Measurements from ENCODE around the gene DNLZ.
"Not testable (repeated sequence)": the region's sequence is repeated elsewhere in the genome, so short reads cannot be mapped to it uniquely, and the experiment has no call there.

DNLZ gene

GRCh38 chr9:136363106-136363948 is at the start of gene DNLZ:
TSS of gene DNLZ (minus strand) at chr9:136363744. CDS start at chr9:136363714, 30 bp downstream.
- DNase-seq, result peak; percentile 92

- no peak for DNase-seq
Measured at GRCh38 chr9:136412962-136413361, 49.4 kb upstream of the DNLZ start.

GRCh38 chr9:136411378-136411777 is 47.8 kb upstream of the DNLZ start:
- no peak for DNase-seq

- peak; percentile 91 for DNase-seq
Measured at GRCh38 chr9:136410500-136411287, 47.1 kb upstream of the DNLZ start, which contains the start of the genes ENTR1 and PMPCA. TSS of gene ENTR1 (minus strand) at chr9:136410614. CDS start at chr9:136410397, 217 bp downstream. TSS of gene PMPCA (plus strand) at chr9:136410658. CDS start at chr9:136410669, 11 bp downstream.

GRCh38 chr9:136409557-136410455 is 46.3 kb upstream of the DNLZ start:
- peak; percentile 16 for DNase-seq

GRCh38 chr9:136407911-136408310 is 44.4 kb upstream of the DNLZ start:
- no peak for DNase-seq

GRCh38 chr9:136407061-136407460 is 43.5 kb upstream of the DNLZ start:
- DNase-seq, result not testable (repeated sequence)

GRCh38 chr9:136405904-136406303 is 42.4 kb upstream of the DNLZ start:
- DNase-seq, result not testable (repeated sequence)

GRCh38 chr9:136405481-136405880 is 41.9 kb upstream of the DNLZ start:
- DNase-seq, result no peak

- DNase-seq, result no peak
Measured at GRCh38 chr9:136404801-136405136, 41.2 kb upstream of the DNLZ start.

GRCh38 chr9:136403915-136404800 is 40.6 kb upstream of the DNLZ start:
- DNase-seq, result no peak

GRCh38 chr9:136403538-136403914 is 40.0 kb upstream of the DNLZ start:
- peak; percentile 74 for DNase-seq

- DNase-seq, result no peak
Measured at GRCh38 chr9:136402067-136402466, 38.5 kb upstream of the DNLZ start.

GRCh38 chr9:136401173-136401922 is 37.8 kb upstream of the DNLZ start:
- DNase-seq, result no peak

- peak; percentile 88 for DNase-seq
Measured at GRCh38 chr9:136400038-136400834, 36.7 kb upstream of the DNLZ start, which contains the start of gene SNAPC4. TSS of gene SNAPC4 (minus strand) at chr9:136400170. CDS start at chr9:136398428, 1,742 bp downstream.

GRCh38 chr9:136399176-136400037 is 35.9 kb upstream of the DNLZ start:
- DNase-seq, result peak; percentile 20

GRCh38 chr9:136398286-136398685 is 34.7 kb upstream of the DNLZ start:
- no peak for DNase-seq

- no peak for DNase-seq
Measured at GRCh38 chr9:136397643-136398042, 34.1 kb upstream of the DNLZ start.

- no peak for DNase-seq
Measured at GRCh38 chr9:136396219-136396515, 32.6 kb upstream of the DNLZ start.
